ENCODE measurements around the gene MAP4K4. TPM values are rescaled to one million over a fixed set of nuclear protein-coding genes. Genes with fewer than 3 reads are reported as not detected.

MAP4K4 gene
- polyA plus RNA-seq, 3 donors, result 5.3 to 66.9 (median 8.7) TPM

GRCh38 chr2:101750688-101751087, 53.2 kb downstream of the MAP4K4 start:
- intact Hi-C loops (cut with micrococcal nuclease), result no loop called here
- Histone ChIP-seq H4K20me1 (ENCODE audit: insufficient read depth, low read length) (peaks cover 82% of the 10 kb centered on the region), H3K4me2 (replicated peaks; ENCODE audit: extremely low read depth, low read length, poor library complexity, severe bottlenecking) (no peak overlapping the region), H3K4me3 (replicated peaks in 1 of 3; ENCODE audit: low read depth in 2 of 3, low read length in 3 of 3) (no peak overlapping the region), H3K9me3 (replicated peaks in 1 of 2; ENCODE audit: control insufficient read depth in 1 of 2, insufficient read depth in 1 of 2, low read length in 2 of 2) (no peaks in the 10 kb centered on the region), H3K9ac (ENCODE audit: insufficient read depth, low read length, poor library complexity, severe bottlenecking) (no peak overlapping the region), H3K27me3 (ENCODE audit: control insufficient read depth in 2 of 2, insufficient read depth in 2 of 2, low read length in 2 of 2) (no peaks in the 10 kb centered on the region), H3K36me3 (replicated peaks in 1 of 2; ENCODE audit: control insufficient read depth in 1 of 2, insufficient read depth in 2 of 2, low read length in 2 of 2) (no peaks in the 10 kb centered on the region), H2AFZ (ENCODE audit: insufficient read depth, low read depth, low read length, poor library complexity, severe bottlenecking) (no peak overlapping the region), H3K79me2 (ENCODE audit: insufficient read depth, low read length) (peaks cover 81% of the 10 kb centered on the region), H3K27ac (ENCODE audit: low read depth in 1 of 2, low read length in 2 of 2) (peak overlapping the region in 1 of 2 donors; percentile 6), H3K4me1 (ENCODE audit: control insufficient read depth in 1 of 2, insufficient read depth in 2 of 2, low read length in 2 of 2) (peaks cover 63 to 70% of the 10 kb centered on the region in 2 donors)
- H3K4me3 Mint-ChIP-seq, result no peak overlapping the region
- no peaks in the 10 kb centered on the region for H3K27me3 Mint-ChIP-seq (ENCODE audit: low read depth in 3 of 3)
- peaks cover 3 to 5% of the 10 kb centered on the region in 2 donors for H3K36me3 Mint-ChIP-seq
- H3K4me1 Mint-ChIP-seq, result peaks cover 78% of the 10 kb centered on the region
- TF ChIP-seq, protein P1, sequence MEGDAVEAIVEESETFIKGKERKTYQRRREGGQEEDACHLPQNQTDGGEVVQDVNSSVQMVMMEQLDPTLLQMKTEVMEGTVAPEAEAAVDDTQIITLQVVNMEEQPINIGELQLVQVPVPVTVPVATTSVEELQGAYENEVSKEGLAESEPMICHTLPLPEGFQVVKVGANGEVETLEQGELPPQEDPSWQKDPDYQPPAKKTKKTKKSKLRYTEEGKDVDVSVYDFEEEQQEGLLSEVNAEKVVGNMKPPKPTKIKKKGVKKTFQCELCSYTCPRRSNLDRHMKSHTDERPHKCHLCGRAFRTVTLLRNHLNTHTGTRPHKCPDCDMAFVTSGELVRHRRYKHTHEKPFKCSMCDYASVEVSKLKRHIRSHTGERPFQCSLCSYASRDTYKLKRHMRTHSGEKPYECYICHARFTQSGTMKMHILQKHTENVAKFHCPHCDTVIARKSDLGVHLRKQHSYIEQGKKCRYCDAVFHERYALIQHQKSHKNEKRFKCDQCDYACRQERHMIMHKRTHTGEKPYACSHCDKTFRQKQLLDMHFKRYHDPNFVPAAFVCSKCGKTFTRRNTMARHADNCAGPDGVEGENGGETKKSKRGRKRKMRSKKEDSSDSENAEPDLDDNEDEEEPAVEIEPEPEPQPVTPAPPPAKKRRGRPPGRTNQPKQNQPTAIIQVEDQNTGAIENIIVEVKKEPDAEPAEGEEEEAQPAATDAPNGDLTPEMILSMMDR (IDR thresholded peaks at IDR 0.05), result no peak
- WGBS (ENCODE audit: insufficient coverage), result no CpG with 5 or more reads among the region's 3 CpGs
- no peak for DNase-seq
- no peaks in the 10 kb centered on the region for H3K9me3 Mint-ChIP-seq
- H3K27ac Mint-ChIP-seq, result peak overlapping the region in 3 of 7 donors; percentile 35 to 79 (median 64)

DNA sequence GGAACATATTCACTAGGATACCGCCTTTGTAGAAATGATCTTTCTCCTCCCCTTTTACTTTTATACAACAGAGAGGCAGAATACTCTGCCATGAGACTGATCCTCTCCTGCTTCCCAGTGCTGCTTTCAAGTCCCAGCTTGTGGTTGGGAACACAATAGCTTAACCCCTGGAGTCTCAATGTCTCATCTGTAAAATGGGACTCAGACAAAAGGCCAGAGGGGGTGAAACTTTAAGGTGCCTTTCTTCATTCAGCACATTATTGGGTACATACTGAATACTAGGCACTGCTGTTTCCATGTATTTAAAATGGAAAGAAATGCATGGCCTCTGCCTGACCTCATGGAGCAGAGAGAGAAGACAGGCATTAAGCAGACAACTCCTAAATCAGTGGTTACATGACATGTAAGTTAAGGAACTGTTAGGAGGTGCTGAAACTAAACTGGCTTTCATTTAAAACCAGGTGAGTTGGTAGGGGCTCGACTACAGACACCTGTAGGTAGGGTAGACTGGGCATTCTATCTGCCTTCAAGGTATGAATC, 53.8 kb downstream of the MAP4K4 start:
- peaks cover 0 to 5% of the 10 kb centered on the region in 2 donors for H3K36me3 Mint-ChIP-seq
- H4K20me1 ChIP-seq (ENCODE audit: insufficient read depth, low read length), result peaks cover 82% of the 10 kb centered on the region
- H3K4me2 ChIP-seq (replicated peaks; ENCODE audit: extremely low read depth, low read length, poor library complexity, severe bottlenecking), result peak overlapping the region; percentile 33
- H3K4me3 ChIP-seq (replicated peaks in 1 of 3; ENCODE audit: low read depth in 2 of 3, low read length in 3 of 3), result no peak overlapping the region
- DNase-seq, result no peak
- H3K79me2 ChIP-seq (ENCODE audit: insufficient read depth, low read length), result peaks cover 81% of the 10 kb centered on the region
- no peaks in the 10 kb centered on the region for H3K27me3 Mint-ChIP-seq (ENCODE audit: low read depth in 3 of 3)
- no peak overlapping the region for H3K9ac ChIP-seq (ENCODE audit: insufficient read depth, low read length, poor library complexity, severe bottlenecking)
- H3K27me3 ChIP-seq (ENCODE audit: control insufficient read depth in 2 of 2, insufficient read depth in 2 of 2, low read length in 2 of 2), result no peaks in the 10 kb centered on the region
- H3K27ac Mint-ChIP-seq, result peak overlapping the region in 4 of 7 donors; percentile 37 to 78 (median 54)
- H3K4me1 ChIP-seq (ENCODE audit: control insufficient read depth in 1 of 2, insufficient read depth in 2 of 2, low read length in 2 of 2), result peaks cover 58 to 64% of the 10 kb centered on the region in 2 donors
- H3K4me1 Mint-ChIP-seq, result peaks cover 71% of the 10 kb centered on the region
- TF ChIP-seq, protein P1 (IDR thresholded peaks at IDR 0.05), result no peak
- peak overlapping the region in 1 of 2 donors; percentile 70 for H3K4me3 Mint-ChIP-seq
- no peak overlapping the region for H2AFZ ChIP-seq (ENCODE audit: insufficient read depth, low read depth, low read length, poor library complexity, severe bottlenecking)
- H3K9me3 Mint-ChIP-seq, result no peaks in the 10 kb centered on the region
- WGBS (ENCODE audit: insufficient coverage), result 94% methylated on average over 2 of the region's 2 CpGs
- no peaks in the 10 kb centered on the region for H3K36me3 ChIP-seq (replicated peaks in 1 of 2; ENCODE audit: control insufficient read depth in 1 of 2, insufficient read depth in 2 of 2, low read length in 2 of 2)
- no peaks in the 10 kb centered on the region for H3K9me3 ChIP-seq (replicated peaks in 1 of 2; ENCODE audit: control insufficient read depth in 1 of 2, insufficient read depth in 1 of 2, low read length in 2 of 2)
- H3K27ac ChIP-seq (ENCODE audit: low read depth in 1 of 2, low read length in 2 of 2), result peak overlapping the region in 1 of 2 donors; percentile 6
- intact Hi-C loops (cut with micrococcal nuclease), result no loop called here
